Peyer's patch (tissue), 4 donors: ENCODE results near the gene STK32A.

Experiments used
- CTCF ChIP-seq, 6 experiments: fragments of 450-650 bp in 4 of 6; fragments of 200-600 bp in 2 of 6; sonication (generic) in 1 of 6; IDR thresholded peaks; one replicate each; pipeline ENCODE4 v1.5.1; 2017 to 2019; ENCODE audit warnings: antibody characterized with exemption in 6 of 6, mild to moderate bottlenecking in 3 of 6, moderate library complexity in 1 of 6
- POLR2A ChIP-seq, 2 donors: fragments of 450-650 bp; IDR thresholded peaks; one replicate each; pipeline ENCODE4 v1.5.1; 2017; ENCODE audit warnings: antibody characterized with exemption in 2 of 2, mild to moderate bottlenecking in 2 of 2, moderate library complexity in 2 of 2

- TF ChIP-seq CTCF (IDR thresholded peaks at IDR 0.05) (no peak), POLR2A (IDR thresholded peaks at IDR 0.05) (no peak)
These were observed 44.5 kb upstream of the STK32A start for GRCh38 chr5:147190331-147190730.
